Embryonic facial prominence (tissue), 1 donor: ENCODE data around the gene GPRC5B.

ENCODE experiments used
- DNase-seq: peaks from one replicate; pipeline ENCODE4 v3.0.0-alpha.2; 2016; ENCODE audit errors: extremely low spot score

GPRC5B gene

GRCh38 chr16:19844945-19845641 is 39.6 kb downstream of the GPRC5B start:
- DNase-seq = no peak

GRCh38 chr16:19843371-19843770 is 41.3 kb downstream of the GPRC5B start:
- no peak for DNase-seq

GRCh38 chr16:19842426-19843157 is 42.1 kb downstream of the GPRC5B start:
- no peak for DNase-seq

- DNase-seq = no peak
Observed at GRCh38 chr16:19841184-19841583, 43.5 kb downstream of the GPRC5B start.

- no peak for DNase-seq
Observed at GRCh38 chr16:19840524-19841110, 44.0 kb downstream of the GPRC5B start.

- DNase-seq = no peak
Observed at GRCh38 chr16:19837984-19838707, 46.5 kb downstream of the GPRC5B start.

GRCh38 chr16:19837331-19837980 is 47.2 kb downstream of the GPRC5B start:
- no peak for DNase-seq

- DNase-seq = no peak
Observed at GRCh38 chr16:19835968-19836421, 48.7 kb downstream of the GPRC5B start.

GRCh38 chr16:19835196-19835595 is 49.5 kb downstream of the GPRC5B start:
- no peak for DNase-seq

- no peak for DNase-seq
Observed at GRCh38 chr16:19833581-19833980, 51.1 kb downstream of the GPRC5B start.

GRCh38 chr16:19833176-19833575 is 51.5 kb downstream of the GPRC5B start:
- no peak for DNase-seq

GRCh38 chr16:19831678-19832077 is 53.0 kb downstream of the GPRC5B start:
- no peak for DNase-seq

- no peak for DNase-seq
Observed at GRCh38 chr16:19830902-19831560, 53.6 kb downstream of the GPRC5B start.

GRCh38 chr16:19829844-19830692 is 54.6 kb downstream of the GPRC5B start:
- no peak for DNase-seq

GRCh38 chr16:19824216-19824615 is 60.4 kb downstream of the GPRC5B start:
- DNase-seq = no peak

GRCh38 chr16:19823322-19823721 is 61.3 kb downstream of the GPRC5B start:
- no peak for DNase-seq

- DNase-seq = no peak
Observed at GRCh38 chr16:19822533-19822932, 62.1 kb downstream of the GPRC5B start.

- no peak for DNase-seq
Observed at GRCh38 chr16:19817875-19818274, 66.8 kb downstream of the GPRC5B start.

GRCh38 chr16:19817122-19817521 is 67.5 kb downstream of the GPRC5B start:
- DNase-seq = no peak

- no peak for DNase-seq
Observed at GRCh38 chr16:19815418-19815817, 69.2 kb downstream of the GPRC5B start.
